Stomach (tissue), 9 donors: ENCODE measurements around the gene CDH15. TPM values are rescaled to one million over a fixed set of nuclear protein-coding genes. Genes with fewer than 3 reads are reported as not detected.

ENCODE experiments used
- DNase-seq, 2 donors: peaks; one replicate each; pipeline versions ENCODE4 v3.0.0 to v3.0.0-alpha.2; 2013 to 2019
- H3K27ac ChIP-seq, 5 donors: fragments of 200-600 bp in 4 of 5; sonication (generic) in 4 of 5; one replicate each; pipeline ENCODE4 v1.5.1; 2013 to 2019; ENCODE audit warnings: mild to moderate bottlenecking in 1 of 5, moderate library complexity in 1 of 5
- H3K27me3 ChIP-seq, 3 donors: fragments of 200-600 bp; sonication (generic); one replicate each; pipeline ENCODE4 v1.5.1; 2017 to 2019; ENCODE audit warnings: mixed run types in 1 of 3
- H3K36me3 ChIP-seq, 4 donors: fragments of 200-600 bp; sonication (generic); 1 replicate in 3 of 4; 2 replicates in 1 of 4; pipeline ENCODE4 v1.5.1; 2016 to 2019
- H3K4me1 ChIP-seq, 4 donors: fragments of 200-600 bp; sonication (generic); one replicate each; pipeline ENCODE4 v1.5.1; 2016 to 2019
- H3K4me3 ChIP-seq, 4 donors: fragments of 200-600 bp; sonication (generic) in 3 of 4; one replicate each; pipeline ENCODE4 v1.5.1; 2016 to 2019; ENCODE audit warnings: mild to moderate bottlenecking in 1 of 4
- H3K9me3 ChIP-seq, 4 donors: fragments of 200-600 bp; sonication (generic); one replicate each; pipeline ENCODE4 v1.5.1; 2016 to 2019
- CTCF ChIP-seq, 7 experiments: fragments of 450-650 bp in 4 of 7; fragments of 200-600 bp in 3 of 7; sonication (generic) in 3 of 7; IDR thresholded peaks; one replicate each; pipeline ENCODE4 v1.5.1; 2016 to 2019; ENCODE audit warnings: antibody characterized with exemption in 7 of 7, control low read depth in 2 of 7, mild to moderate bottlenecking in 1 of 7
- EP300 ChIP-seq: sonication (generic); formaldehyde crosslinking; IDR thresholded peaks from one replicate; pipeline ENCODE4 v1.6.1; 2017; ENCODE audit warnings: antibody characterized with exemption
- POLR2A ChIP-seq, 4 donors: fragments of 450-650 bp; IDR thresholded peaks; one replicate each; pipeline ENCODE4 v1.6.1; 2016; ENCODE audit warnings: antibody characterized with exemption in 4 of 4, control low read depth in 2 of 4, mild to moderate bottlenecking in 1 of 4, moderate library complexity in 1 of 4
- POLR2AphosphoS5 ChIP-seq, 3 donors: sonication (generic); formaldehyde crosslinking; IDR thresholded peaks; one replicate each; pipeline ENCODE4 v1.6.1; 2016; ENCODE audit warnings: antibody characterized with exemption in 3 of 3
- WGBS, 5 donors: extraction: QIAGEN DNeasy Blood & Tissue Kit in 3 of 5; methylation state at CpG; one replicate each; pipeline versions ENCODE4 v1.1.5 to v1.1.7; 2013 to 2018; 5-methylcytosine and 5-hydroxymethylcytosine counted together
- intact Hi-C: fragments of 100-400 bp; cut with DNase I; formaldehyde crosslinking; loops from one replicate; pipeline ENCODE4 v1.15.1; 2023; ENCODE audit warnings: low total_unique reads
- polyA plus RNA-seq, 3 donors: library from polyadenylated mRNA; stranded (reverse); fragments of 200-250 nt; gene quantifications; one replicate each; pipeline ENCODE4 v1.2.3, GENCODE V29; 2013
- total RNA-seq, 5 donors: library from RNA; depleted of rRNA; stranded (reverse); fragments of >200 nt; gene quantifications; one replicate each; pipeline versions ENCODE4 v1.1.0 to v1.2.3, GENCODE V29; 2014 to 2016
- donor health status: healthy with polysubstance abuse.
- donor health status: Bipolar disorder and iron deficiency.
- donor health status: healthy.

CDH15 gene
- total and polyA plus RNA-seq, 8 donors: 0.20 to 0.31 TPM; not detected in 6

- DNase-seq: no peak
- no peaks in the 10 kb centered on the region for H3K27me3 ChIP-seq
- no peak overlapping the region for H3K27ac ChIP-seq
- H3K4me1 ChIP-seq: peaks cover 10 to 15% (median 13%) of the 10 kb centered on the region in 4 donors
- intact Hi-C loops: no loop called here
- H3K9me3 ChIP-seq: peaks cover 0 to 12% (median 1%) of the 10 kb centered on the region in 4 donors
- TF ChIP-seq POLR2A (IDR thresholded peaks at IDR 0.05): no peak
- TF ChIP-seq CTCF (IDR thresholded peaks at IDR 0.05): no peak
- no peak for TF ChIP-seq POLR2AphosphoS5 (IDR thresholded peaks at IDR 0.05)
- no peak for TF ChIP-seq EP300
- 94 to 99% (median 97%) methylated on average over 16 to 18 of the region's 18 CpGs for WGBS, 5 donors
- peaks cover 27 to 72% (median 68%) of the 10 kb centered on the region in 4 donors for H3K36me3 ChIP-seq
- no peak overlapping the region for H3K4me3 ChIP-seq
These were observed 21.3 kb upstream of the CDH15 start for GRCh38 chr16:89150090-89150835.

GRCh38 chr16:89150981-89151380 is 20.6 kb upstream of the CDH15 start:
- no peak overlapping the region for H3K27ac ChIP-seq
- peaks cover 0 to 12% (median 1%) of the 10 kb centered on the region in 4 donors for H3K9me3 ChIP-seq
- peaks cover 21 to 65% (median 61%) of the 10 kb centered on the region in 4 donors for H3K36me3 ChIP-seq
- TF ChIP-seq CTCF (IDR thresholded peaks at IDR 0.05) (no peak), POLR2AphosphoS5 (IDR thresholded peaks at IDR 0.05) (no peak), EP300 (no peak), POLR2A (IDR thresholded peaks at IDR 0.05) (no peak)
- no peak overlapping the region for H3K4me3 ChIP-seq
- H3K4me1 ChIP-seq: peaks cover 13 to 22% (median 18%) of the 10 kb centered on the region in 4 donors
- intact Hi-C loops: no loop called here
- DNase-seq: no peak
- H3K27me3 ChIP-seq: peaks cover 0 to 2% (median 0%) of the 10 kb centered on the region in 3 donors
- 91 to 97% (median 94%) methylated on average over 8 of the region's 8 CpGs for WGBS, 5 donors

DNA sequence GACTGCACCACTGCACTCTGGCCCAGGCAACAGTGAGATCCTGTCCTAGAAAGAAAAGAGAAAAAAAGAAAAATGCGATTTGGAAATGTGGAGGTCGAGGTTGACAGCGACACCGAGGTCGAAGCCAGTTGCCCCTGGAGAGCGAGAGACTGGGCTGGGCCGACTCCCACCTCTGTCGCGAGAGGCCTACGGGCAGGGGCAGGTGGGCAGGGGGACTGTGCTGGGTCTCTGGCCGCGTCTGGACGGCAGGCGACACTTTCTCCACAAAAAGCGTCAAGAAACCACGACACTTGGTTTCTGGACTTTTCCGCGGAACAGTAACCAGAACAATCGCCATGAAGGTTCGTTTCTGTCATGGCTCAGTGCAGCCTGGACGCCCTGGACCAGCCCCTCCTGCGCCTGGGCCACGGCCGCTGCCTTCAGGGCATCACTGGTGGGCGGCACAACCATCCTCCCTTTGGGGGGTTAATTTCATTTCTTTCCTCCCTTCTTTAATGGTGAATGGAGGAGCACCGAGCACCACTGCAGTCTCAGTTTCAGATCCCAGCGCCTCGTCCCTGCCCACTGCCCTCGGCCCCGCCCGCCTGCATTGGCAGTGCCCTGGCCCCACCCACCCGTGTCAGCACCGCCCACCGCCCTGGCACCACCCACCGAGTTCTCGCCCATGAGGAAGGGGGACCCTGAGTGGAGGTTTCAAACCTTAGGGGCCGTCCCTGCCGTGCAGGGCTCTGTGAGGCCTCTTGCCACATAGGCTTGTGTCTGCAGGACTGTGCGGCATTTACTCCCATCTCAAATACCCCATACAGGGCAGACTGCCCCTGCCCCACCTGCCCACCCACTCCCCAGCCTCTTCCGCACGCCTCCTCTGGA is 18.5 kb upstream of the CDH15 start:
- Histone ChIP-seq H3K36me3 (peaks cover 17 to 50% (median 46%) of the 10 kb centered on the region in 4 donors), H3K27ac (no peak overlapping the region), H3K27me3 (peaks cover 0 to 6% (median 0%) of the 10 kb centered on the region in 3 donors), H3K4me1 (peaks cover 15 to 35% (median 26%) of the 10 kb centered on the region in 4 donors), H3K9me3 (peaks cover 0 to 12% (median 1%) of the 10 kb centered on the region in 4 donors), H3K4me3 (no peak overlapping the region)
- intact Hi-C loops: no loop called here
- no peak for DNase-seq
- WGBS, 5 donors: 85 to 89% (median 87%) methylated on average over 35 to 41 of the region's 41 CpGs
- no peak for TF ChIP-seq POLR2A (IDR thresholded peaks at IDR 0.05)
- TF ChIP-seq POLR2AphosphoS5 (IDR thresholded peaks at IDR 0.05): no peak
- TF ChIP-seq CTCF (IDR thresholded peaks at IDR 0.05): no peak
- no peak for TF ChIP-seq EP300

GRCh38 chr16:89153848-89154271 is 17.7 kb upstream of the CDH15 start:
- Histone ChIP-seq H3K27ac (no peak overlapping the region), H3K4me1 (peaks cover 15 to 35% (median 26%) of the 10 kb centered on the region in 4 donors), H3K27me3 (peaks cover 0 to 6% (median 0%) of the 10 kb centered on the region in 3 donors), H3K9me3 (peaks cover 0 to 8% (median 1%) of the 10 kb centered on the region in 4 donors), H3K4me3 (no peak overlapping the region), H3K36me3 (peaks cover 17 to 43% (median 39%) of the 10 kb centered on the region in 4 donors)
- 58 to 72% (median 70%) methylated on average over 2 to 19 of the region's 19 CpGs for WGBS, 5 donors
- intact Hi-C loops: no loop called here
- TF ChIP-seq EP300 (no peak), CTCF (IDR thresholded peaks at IDR 0.05) (no peak), POLR2AphosphoS5 (IDR thresholded peaks at IDR 0.05) (no peak), POLR2A (IDR thresholded peaks at IDR 0.05) (no peak)
- DNase-seq: no peak
